GM23248 (cell line): ENCODE measurements around the gene GALNT1. TPM values are rescaled to one million over a fixed set of nuclear protein-coding genes. Genes with fewer than 3 reads are reported as not detected.

Experiments used
- DNase-seq: peaks from one replicate; pipeline ENCODE4 v3.0.0-alpha.2; 2015
- H2AFZ ChIP-seq: fragments of 200-600 bp; sonication (generic); 2 replicates; pipeline ENCODE4 v1.6.1; 2016; ENCODE audit warnings: antibody characterized with exemption
- H3F3A ChIP-seq: fragments of 200-600 bp; sonication (generic); 2 replicates; pipeline ENCODE4 v1.6.1; 2016; ENCODE audit warnings: mild to moderate bottlenecking, antibody characterized with exemption, mixed run types; ENCODE audit not compliant: insufficient read depth
- H3K27ac ChIP-seq: fragments of 200-600 bp; sonication (generic); 2 replicates; pipeline ENCODE4 v1.5.1; 2016; ENCODE audit warnings: mild to moderate bottlenecking
- H3K27me3 ChIP-seq: fragments of 200-600 bp; sonication (generic); replicated peaks from 2 replicates; pipeline ENCODE4 v1.6.1; 2016; ENCODE audit warnings: mild to moderate bottlenecking; ENCODE audit not compliant: insufficient read depth
- H3K36me3 ChIP-seq: fragments of 200-600 bp; sonication (generic); 2 replicates; pipeline ENCODE4 v1.6.1; 2016; ENCODE audit warnings: low read depth, mild to moderate bottlenecking
- H3K4me1 ChIP-seq: fragments of 200-600 bp; sonication (generic); 2 replicates; pipeline ENCODE4 v1.6.1; 2016; ENCODE audit warnings: mild to moderate bottlenecking; ENCODE audit not compliant: insufficient read depth
- H3K4me2 ChIP-seq: fragments of 200-600 bp; sonication (generic); one replicate; pipeline ENCODE4 v1.6.1; 2016; ENCODE audit warnings: mild to moderate bottlenecking; ENCODE audit not compliant: unreplicated experiment
- H3K4me3 ChIP-seq: fragments of 200-600 bp; sonication (generic); 2 replicates; pipeline ENCODE4 v1.5.1; 2016; ENCODE audit warnings: mild to moderate bottlenecking
- H3K79me2 ChIP-seq: fragments of 200-600 bp; sonication (generic); 2 replicates; pipeline ENCODE4 v1.6.1; 2016; ENCODE audit warnings: mild to moderate bottlenecking; ENCODE audit not compliant: insufficient read depth
- H3K9ac ChIP-seq: fragments of 200-600 bp; sonication (generic); 2 replicates; pipeline ENCODE4 v1.6.1; 2016; ENCODE audit warnings: mild to moderate bottlenecking
- H3K9me2 ChIP-seq: fragments of 200-600 bp; sonication (generic); 2 replicates; pipeline ENCODE4 v1.6.1; 2016; ENCODE audit warnings: mixed run types, mild to moderate bottlenecking, moderate library complexity; ENCODE audit not compliant: insufficient read depth
- H3K9me3 ChIP-seq: fragments of 200-600 bp; sonication (generic); one replicate; pipeline ENCODE4 v1.6.1; 2017; ENCODE audit warnings: low read depth
- H4K20me1 ChIP-seq: fragments of 200-600 bp; sonication (generic); 2 replicates; pipeline ENCODE4 v1.6.0; 2016; ENCODE audit not compliant: insufficient read depth
- EZH2 ChIP-seq: fragments of 200-600 bp; sonication (generic); IDR thresholded peaks from 2 replicates; pipeline ENCODE4 v1.6.1; 2018; ENCODE audit warnings: antibody characterized with exemption, mild to moderate bottlenecking; ENCODE audit not compliant: insufficient read depth, poor library complexity, severe bottlenecking
- EZH2phosphoT487 ChIP-seq: fragments of 200-600 bp; sonication (generic); IDR thresholded peaks from 2 replicates; pipeline ENCODE4 v1.6.1; 2018; ENCODE audit warnings: antibody characterized with exemption, moderate library complexity, mild to moderate bottlenecking, low read depth; ENCODE audit not compliant: insufficient read depth
- WGBS, 2 experiments: methylation state at CpG; one replicate each; pipeline ENCODE4 v1.1.6; 2015 to 2017; ENCODE audit warnings: low lambda C conversion rate in 2 of 2, low coverage in 1 of 2; ENCODE audit errors: missing lambda C conversion rate in 2 of 2; 5-methylcytosine and 5-hydroxymethylcytosine counted together
- in situ Hi-C: fragments of 300-500 bp; cut with MboI; formaldehyde crosslinking; loops from 2 replicates; pipeline ENCODE4 v1.15.0; 2020
- microRNA-seq: library from miRNA; unstranded; fragments of <30 nt; microRNA quantifications from one replicate; pipeline ENCODE4, GENCODE V29; 2016; ENCODE audit warnings: borderline number of aligned reads
- polyA plus RNA-seq: library from polyadenylated mRNA; unstranded; fragments of >200 nt; fragmentation: Nextera tagmentation; extraction: Ambion mirVana; gene quantifications from 2 replicates; pipeline ENCODE4 v1.2.1, GENCODE V29; 2016
- total RNA-seq: library from RNA; depleted of rRNA; stranded (reverse); fragments of >200 nt; shearing (Covaris generic); gene quantifications from 2 replicates; pipeline ENCODE4 v1.2.3, GENCODE V29; 2014; rRNA removed

GALNT1 gene
- total and polyA plus RNA-seq, 2 experiments from 2014 or later, result 10.1 to 68.0 TPM

- H3K4me1 ChIP-seq, result no peaks in the 10 kb centered on the region; the same call in 1 of the 2 replicates
- no peaks in the 10 kb centered on the region for H3K9me2 ChIP-seq
- no peak overlapping the region for H3K9ac ChIP-seq
- WGBS, 2 experiments, result 18 to 24% methylated on average over 5 of the region's 5 CpGs
- H2AFZ ChIP-seq, result no peak overlapping the region
- no peak overlapping the region for H3K4me3 ChIP-seq
- DNase-seq, result peak; percentile 77
- TF ChIP-seq EZH2 (no peak), EZH2phosphoT487 (no peak)
- H3K27me3 ChIP-seq, result peaks cover 21% of the 10 kb centered on the region
- H4K20me1 ChIP-seq, result no peaks in the 10 kb centered on the region
- H3K27ac ChIP-seq, result no peak overlapping the region
- H3K9me3 ChIP-seq, result no peaks in the 10 kb centered on the region
- no peaks in the 10 kb centered on the region for H3K36me3 ChIP-seq
- no peaks in the 10 kb centered on the region for H3F3A ChIP-seq
- H3K4me2 ChIP-seq, result no peak overlapping the region
- in situ Hi-C loops, result loop anchor here (10.0 kb wide), 2 partner anchors 198 to 518 kb away; no protein-coding TSS in a partner anchor
- no peaks in the 10 kb centered on the region for H3K79me2 ChIP-seq
Measured at GRCh38 chr18:35756506-35757117, 175.1 kb downstream of the GALNT1 start.

Small RNAs within 50 kb of the gene (microRNA-seq; reads per million reads assigned to microRNA genes)
- not detected for gene MIR3975

Other genes with a start within 250 kb of the GALNT1 start
- 23.1 and 23.6 TPM in 2 replicates for gene ZNF24, start 237.3 kb upstream of the GALNT1 start, total RNA-seq
- 32.3 and 33.1 TPM in 2 replicates for gene ZNF24, start 237.3 kb upstream of the GALNT1 start, polyA plus RNA-seq
- 0.13 and 0.86 TPM in 2 replicates for gene ZNF396, start 204.4 kb upstream of the GALNT1 start, total RNA-seq
- gene ZNF396, start 204.4 kb upstream of the GALNT1 start, polyA plus RNA-seq, result 0.54 and 0.85 TPM in 2 replicates
- 0.97 and 2.3 TPM in 2 replicates for gene INO80C, start 83.8 kb upstream of the GALNT1 start, total RNA-seq
- 9.0 and 9.4 TPM in 2 replicates for gene INO80C, start 83.8 kb upstream of the GALNT1 start, polyA plus RNA-seq